Suprapubic skin (tissue), 3 donors: Measurements from ENCODE around the gene UBR1.

ENCODE experiments used
- POLR2A ChIP-seq, 2 donors: fragments of 450-650 bp; IDR thresholded peaks; one replicate each; pipeline ENCODE4 v1.6.1; 2017; ENCODE audit warnings: antibody characterized with exemption in 2 of 2, mild to moderate bottlenecking in 2 of 2, moderate library complexity in 2 of 2
- TF ChIP-seq, protein P1 (sequence below), 2 donors: fragments of 200-600 bp in 1 of 2; fragments of 450-650 bp in 1 of 2; sonication (generic) in 1 of 2; IDR thresholded peaks; one replicate each; pipeline ENCODE4 v1.5.1; 2016 to 2019; ENCODE audit warnings: antibody characterized with exemption in 2 of 2, mild to moderate bottlenecking in 1 of 2, moderate library complexity in 1 of 2

- TF ChIP-seq, protein P1, sequence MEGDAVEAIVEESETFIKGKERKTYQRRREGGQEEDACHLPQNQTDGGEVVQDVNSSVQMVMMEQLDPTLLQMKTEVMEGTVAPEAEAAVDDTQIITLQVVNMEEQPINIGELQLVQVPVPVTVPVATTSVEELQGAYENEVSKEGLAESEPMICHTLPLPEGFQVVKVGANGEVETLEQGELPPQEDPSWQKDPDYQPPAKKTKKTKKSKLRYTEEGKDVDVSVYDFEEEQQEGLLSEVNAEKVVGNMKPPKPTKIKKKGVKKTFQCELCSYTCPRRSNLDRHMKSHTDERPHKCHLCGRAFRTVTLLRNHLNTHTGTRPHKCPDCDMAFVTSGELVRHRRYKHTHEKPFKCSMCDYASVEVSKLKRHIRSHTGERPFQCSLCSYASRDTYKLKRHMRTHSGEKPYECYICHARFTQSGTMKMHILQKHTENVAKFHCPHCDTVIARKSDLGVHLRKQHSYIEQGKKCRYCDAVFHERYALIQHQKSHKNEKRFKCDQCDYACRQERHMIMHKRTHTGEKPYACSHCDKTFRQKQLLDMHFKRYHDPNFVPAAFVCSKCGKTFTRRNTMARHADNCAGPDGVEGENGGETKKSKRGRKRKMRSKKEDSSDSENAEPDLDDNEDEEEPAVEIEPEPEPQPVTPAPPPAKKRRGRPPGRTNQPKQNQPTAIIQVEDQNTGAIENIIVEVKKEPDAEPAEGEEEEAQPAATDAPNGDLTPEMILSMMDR (IDR thresholded peaks at IDR 0.05): no peak
- TF ChIP-seq POLR2A (IDR thresholded peaks at IDR 0.05): no peak
Measured at GRCh38 chr15:42992626-42993025, 113.2 kb downstream of the UBR1 start.
